OCI-LY3 (cell line): ENCODE results near the gene OSBPL6.

ENCODE experiments used
- CTCF ChIP-seq: fragments of 200-600, 300-600 bp; sonication (generic); IDR thresholded peaks from 2 replicates; pipeline ENCODE4 v1.5.1; 2014; ENCODE audit warnings: antibody characterized with exemption, low read length, low read depth
- EZH2phosphoT487 ChIP-seq: fragments of 200-600 bp; shearing (Covaris generic); IDR thresholded peaks from 2 replicates; pipeline ENCODE4 v1.6.1; 2018; ENCODE audit warnings: antibody characterized with exemption, mixed run types, low read depth

GRCh38 chr2:178366412-178366811, 172.1 kb downstream of the OSBPL6 start:
- TF ChIP-seq CTCF (no peak), EZH2phosphoT487 (no peak)
